ENCODE results near the gene ADM2. TPM values are rescaled to one million over a fixed set of nuclear protein-coding genes. Genes with fewer than 3 reads are reported as not detected.

Gene ADM2
- total and polyA plus RNA-seq, 2 of the 13 experiments (the other 11 are each of a cell fraction or from before 2014, with no cell fraction given): 1.2 to 3.0 TPM

DNA sequence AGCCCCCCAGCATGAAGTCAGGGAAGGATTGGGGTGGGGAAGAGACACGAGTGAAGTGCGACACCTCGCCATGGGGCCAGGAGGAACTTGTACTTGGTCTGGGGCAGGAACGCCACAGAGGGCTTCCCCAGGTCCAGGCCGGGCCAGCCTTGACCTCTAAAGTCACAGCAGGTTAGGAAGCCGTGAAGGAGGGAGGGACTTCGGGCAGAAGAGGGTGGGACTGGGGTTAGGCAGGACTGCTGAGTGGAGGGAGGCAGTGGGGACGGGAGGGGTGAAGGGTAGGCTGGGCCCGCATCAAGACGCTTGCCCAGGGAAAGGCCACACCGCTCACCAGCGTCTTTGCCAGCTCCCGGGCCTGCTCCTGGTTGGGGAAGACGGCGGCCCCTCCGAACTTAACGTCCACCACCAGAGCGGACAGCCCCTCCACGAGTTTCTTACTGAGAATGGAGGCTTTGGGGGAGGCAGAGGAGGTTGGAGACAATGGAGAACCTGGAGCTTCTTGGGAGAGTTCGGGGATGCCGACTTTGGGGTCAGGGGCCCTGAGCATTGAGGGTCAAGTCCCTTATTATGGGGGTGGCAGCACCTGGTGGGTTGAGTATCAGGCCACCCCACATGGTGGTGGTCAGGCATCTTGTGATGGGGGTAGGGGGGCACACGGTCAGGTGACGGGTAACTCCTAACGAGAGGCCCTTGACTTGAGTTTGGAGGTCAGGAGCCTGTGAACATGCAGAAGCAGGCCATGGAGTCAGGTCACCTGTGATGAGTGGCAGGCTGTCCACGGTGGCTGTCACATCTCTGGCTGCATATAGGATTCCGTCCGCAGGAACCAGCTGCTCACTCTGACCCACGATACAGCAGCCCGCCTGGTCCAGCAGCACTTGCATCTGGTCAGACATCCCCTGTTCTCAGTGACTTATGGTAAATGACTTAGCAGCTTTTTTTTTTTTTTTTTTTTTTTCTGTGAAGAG lies 45.8 kb downstream of the ADM2 start (continued):
- TF ChIP-seq, protein P1, sequence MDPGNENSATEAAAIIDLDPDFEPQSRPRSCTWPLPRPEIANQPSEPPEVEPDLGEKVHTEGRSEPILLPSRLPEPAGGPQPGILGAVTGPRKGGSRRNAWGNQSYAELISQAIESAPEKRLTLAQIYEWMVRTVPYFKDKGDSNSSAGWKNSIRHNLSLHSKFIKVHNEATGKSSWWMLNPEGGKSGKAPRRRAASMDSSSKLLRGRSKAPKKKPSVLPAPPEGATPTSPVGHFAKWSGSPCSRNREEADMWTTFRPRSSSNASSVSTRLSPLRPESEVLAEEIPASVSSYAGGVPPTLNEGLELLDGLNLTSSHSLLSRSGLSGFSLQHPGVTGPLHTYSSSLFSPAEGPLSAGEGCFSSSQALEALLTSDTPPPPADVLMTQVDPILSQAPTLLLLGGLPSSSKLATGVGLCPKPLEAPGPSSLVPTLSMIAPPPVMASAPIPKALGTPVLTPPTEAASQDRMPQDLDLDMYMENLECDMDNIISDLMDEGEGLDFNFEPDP (CRISPR knock-in tag; conservative IDR thresholded peaks at IDR 0.05): no peak
- TF ChIP-seq, protein P2, sequence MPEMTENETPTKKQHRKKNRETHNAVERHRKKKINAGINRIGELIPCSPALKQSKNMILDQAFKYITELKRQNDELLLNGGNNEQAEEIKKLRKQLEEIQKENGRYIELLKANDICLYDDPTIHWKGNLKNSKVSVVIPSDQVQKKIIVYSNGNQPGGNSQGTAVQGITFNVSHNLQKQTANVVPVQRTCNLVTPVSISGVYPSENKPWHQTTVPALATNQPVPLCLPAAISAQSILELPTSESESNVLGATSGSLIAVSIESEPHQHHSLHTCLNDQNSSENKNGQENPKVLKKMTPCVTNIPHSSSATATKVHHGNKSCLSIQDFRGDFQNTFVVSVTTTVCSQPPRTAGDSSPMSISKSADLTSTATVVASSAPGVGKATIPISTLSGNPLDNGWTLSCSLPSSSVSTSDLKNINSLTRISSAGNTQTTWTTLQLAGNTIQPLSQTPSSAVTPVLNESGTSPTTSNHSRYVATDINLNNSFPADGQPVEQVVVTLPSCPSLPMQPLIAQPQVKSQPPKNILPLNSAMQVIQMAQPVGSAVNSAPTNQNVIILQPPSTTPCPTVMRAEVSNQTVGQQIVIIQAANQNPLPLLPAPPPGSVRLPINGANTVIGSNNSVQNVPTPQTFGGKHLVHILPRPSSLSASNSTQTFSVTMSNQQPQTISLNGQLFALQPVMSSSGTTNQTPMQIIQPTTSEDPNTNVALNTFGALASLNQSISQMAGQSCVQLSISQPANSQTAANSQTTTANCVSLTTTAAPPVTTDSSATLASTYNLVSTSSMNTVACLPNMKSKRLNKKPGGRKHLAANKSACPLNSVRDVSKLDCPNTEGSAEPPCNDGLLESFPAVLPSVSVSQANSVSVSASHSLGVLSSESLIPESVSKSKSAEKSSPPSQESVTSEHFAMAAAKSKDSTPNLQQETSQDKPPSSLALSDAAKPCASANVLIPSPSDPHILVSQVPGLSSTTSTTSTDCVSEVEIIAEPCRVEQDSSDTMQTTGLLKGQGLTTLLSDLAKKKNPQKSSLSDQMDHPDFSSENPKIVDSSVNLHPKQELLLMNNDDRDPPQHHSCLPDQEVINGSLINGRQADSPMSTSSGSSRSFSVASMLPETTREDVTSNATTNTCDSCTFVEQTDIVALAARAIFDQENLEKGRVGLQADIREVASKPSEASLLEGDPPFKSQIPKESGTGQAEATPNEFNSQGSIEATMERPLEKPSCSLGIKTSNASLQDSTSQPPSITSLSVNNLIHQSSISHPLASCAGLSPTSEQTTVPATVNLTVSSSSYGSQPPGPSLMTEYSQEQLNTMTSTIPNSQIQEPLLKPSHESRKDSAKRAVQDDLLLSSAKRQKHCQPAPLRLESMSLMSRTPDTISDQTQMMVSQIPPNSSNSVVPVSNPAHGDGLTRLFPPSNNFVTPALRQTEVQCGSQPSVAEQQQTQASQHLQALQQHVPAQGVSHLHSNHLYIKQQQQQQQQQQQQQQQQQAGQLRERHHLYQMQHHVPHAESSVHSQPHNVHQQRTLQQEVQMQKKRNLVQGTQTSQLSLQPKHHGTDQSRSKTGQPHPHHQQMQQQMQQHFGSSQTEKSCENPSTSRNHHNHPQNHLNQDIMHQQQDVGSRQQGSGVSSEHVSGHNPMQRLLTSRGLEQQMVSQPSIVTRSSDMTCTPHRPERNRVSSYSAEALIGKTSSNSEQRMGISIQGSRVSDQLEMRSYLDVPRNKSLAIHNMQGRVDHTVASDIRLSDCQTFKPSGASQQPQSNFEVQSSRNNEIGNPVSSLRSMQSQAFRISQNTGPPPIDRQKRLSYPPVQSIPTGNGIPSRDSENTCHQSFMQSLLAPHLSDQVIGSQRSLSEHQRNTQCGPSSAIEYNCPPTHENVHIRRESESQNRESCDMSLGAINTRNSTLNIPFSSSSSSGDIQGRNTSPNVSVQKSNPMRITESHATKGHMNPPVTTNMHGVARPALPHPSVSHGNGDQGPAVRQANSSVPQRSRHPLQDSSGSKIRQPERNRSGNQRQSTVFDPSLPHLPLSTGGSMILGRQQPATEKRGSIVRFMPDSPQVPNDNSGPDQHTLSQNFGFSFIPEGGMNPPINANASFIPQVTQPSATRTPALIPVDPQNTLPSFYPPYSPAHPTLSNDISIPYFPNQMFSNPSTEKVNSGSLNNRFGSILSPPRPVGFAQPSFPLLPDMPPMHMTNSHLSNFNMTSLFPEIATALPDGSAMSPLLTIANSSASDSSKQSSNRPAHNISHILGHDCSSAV (CRISPR knock-in tag; IDR thresholded peaks at IDR 0.05; ENCODE audit: borderline replicate concordance): no peak
- TF ChIP-seq ZNF224 (CRISPR knock-in tag; IDR thresholded peaks at IDR 0.05): 0 out of 2 replicates have a peak, but pooled peaks have one; percentile 1
- TF ChIP-seq ZNF160 (CRISPR knock-in tag; IDR thresholded peaks at IDR 0.05): 0 out of 2 replicates have a peak, but pooled peaks have one; percentile 67
- peak; percentile 8; the same call in 1 of the 2 replicates for TF ChIP-seq FOSL2 (CRISPR knock-in tag; IDR thresholded peaks at IDR 0.05)
- peak; percentile 91 for TF ChIP-seq RARA (CRISPR knock-in tag; IDR thresholded peaks at IDR 0.05)
- 0 out of 2 replicates have a peak, but pooled peaks have one; percentile 58 for TF ChIP-seq ZNF124 (CRISPR knock-in tag; IDR thresholded peaks at IDR 0.05)
- peak; percentile 75 for TF ChIP-seq RXRB (CRISPR knock-in tag; IDR thresholded peaks at IDR 0.05; ENCODE audit: borderline replicate concordance)
- TF ChIP-seq ZNF331 (CRISPR knock-in tag; IDR thresholded peaks at IDR 0.05): 0 out of 2 replicates have a peak, but pooled peaks have one; percentile 16

Measured in HepG2 (cell line).